ENCODE results near the gene SYNM.

DNA sequence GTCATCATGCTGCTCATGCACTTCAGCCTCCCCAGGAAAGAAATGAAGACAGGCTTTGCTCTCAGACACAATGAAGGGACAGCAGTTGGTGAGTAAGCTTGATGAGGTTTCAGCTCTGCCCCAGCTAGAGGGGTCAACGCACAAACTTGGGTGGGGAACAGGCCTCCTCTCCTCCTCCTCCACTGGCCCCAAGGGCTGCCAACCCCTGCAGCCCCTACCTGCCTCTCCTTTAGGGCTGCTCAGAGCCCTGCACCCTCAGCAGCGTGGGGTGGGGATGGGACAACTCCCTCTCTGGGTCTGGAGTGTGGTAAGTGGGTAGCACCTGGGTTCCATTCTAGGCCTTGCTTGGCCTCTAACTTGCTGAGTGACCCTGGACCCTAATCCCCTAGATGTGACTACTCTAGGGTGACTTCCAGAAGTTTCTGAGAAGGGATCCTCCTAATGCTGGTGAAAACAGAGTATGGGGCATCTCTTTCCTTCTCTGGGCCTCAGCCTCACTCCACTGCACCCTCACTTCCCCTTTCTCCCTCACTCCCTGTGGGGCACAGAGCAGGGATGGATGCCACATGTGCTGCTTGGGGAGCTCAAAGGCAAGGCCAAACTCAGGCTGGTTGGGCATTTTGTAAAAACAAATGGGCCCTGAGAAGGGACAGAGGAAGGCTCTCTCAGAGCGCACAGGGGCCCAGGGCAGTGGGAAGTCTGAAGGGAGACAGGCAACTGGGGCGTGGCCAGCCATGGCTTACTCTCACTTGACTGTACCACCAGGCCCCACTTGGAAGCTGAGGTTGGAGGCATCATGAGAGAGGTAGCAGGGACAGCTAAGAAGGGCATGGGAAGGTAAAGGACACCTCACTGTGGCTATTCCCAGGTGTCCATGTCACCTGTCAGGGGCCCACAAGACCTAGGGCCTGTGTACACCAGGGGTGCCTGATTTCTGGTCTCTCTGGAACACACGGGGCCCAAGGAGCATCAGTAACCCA lies 64.0 kb downstream of the SYNM start:
- TF ChIP-seq, protein P1, sequence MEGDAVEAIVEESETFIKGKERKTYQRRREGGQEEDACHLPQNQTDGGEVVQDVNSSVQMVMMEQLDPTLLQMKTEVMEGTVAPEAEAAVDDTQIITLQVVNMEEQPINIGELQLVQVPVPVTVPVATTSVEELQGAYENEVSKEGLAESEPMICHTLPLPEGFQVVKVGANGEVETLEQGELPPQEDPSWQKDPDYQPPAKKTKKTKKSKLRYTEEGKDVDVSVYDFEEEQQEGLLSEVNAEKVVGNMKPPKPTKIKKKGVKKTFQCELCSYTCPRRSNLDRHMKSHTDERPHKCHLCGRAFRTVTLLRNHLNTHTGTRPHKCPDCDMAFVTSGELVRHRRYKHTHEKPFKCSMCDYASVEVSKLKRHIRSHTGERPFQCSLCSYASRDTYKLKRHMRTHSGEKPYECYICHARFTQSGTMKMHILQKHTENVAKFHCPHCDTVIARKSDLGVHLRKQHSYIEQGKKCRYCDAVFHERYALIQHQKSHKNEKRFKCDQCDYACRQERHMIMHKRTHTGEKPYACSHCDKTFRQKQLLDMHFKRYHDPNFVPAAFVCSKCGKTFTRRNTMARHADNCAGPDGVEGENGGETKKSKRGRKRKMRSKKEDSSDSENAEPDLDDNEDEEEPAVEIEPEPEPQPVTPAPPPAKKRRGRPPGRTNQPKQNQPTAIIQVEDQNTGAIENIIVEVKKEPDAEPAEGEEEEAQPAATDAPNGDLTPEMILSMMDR (IDR thresholded peaks at IDR 0.05), result no peak
- no peak for TF ChIP-seq POLR2A (IDR thresholded peaks at IDR 0.05)
